ENCODE measurements around the gene LONP2.
"Not testable (repeated sequence)": the region's sequence is repeated elsewhere in the genome, so short reads cannot be mapped to it uniquely, and the experiment has no call there.

The LONP2 gene

GRCh38 chr16:48340054-48340453, 96.0 kb downstream of the LONP2 start:
- DNase-seq (ENCODE audit: low spot score): no peak

- DNase-seq (ENCODE audit: low spot score): no peak
Measured at GRCh38 chr16:48342591-48342990, 98.5 kb downstream of the LONP2 start.

DNA sequence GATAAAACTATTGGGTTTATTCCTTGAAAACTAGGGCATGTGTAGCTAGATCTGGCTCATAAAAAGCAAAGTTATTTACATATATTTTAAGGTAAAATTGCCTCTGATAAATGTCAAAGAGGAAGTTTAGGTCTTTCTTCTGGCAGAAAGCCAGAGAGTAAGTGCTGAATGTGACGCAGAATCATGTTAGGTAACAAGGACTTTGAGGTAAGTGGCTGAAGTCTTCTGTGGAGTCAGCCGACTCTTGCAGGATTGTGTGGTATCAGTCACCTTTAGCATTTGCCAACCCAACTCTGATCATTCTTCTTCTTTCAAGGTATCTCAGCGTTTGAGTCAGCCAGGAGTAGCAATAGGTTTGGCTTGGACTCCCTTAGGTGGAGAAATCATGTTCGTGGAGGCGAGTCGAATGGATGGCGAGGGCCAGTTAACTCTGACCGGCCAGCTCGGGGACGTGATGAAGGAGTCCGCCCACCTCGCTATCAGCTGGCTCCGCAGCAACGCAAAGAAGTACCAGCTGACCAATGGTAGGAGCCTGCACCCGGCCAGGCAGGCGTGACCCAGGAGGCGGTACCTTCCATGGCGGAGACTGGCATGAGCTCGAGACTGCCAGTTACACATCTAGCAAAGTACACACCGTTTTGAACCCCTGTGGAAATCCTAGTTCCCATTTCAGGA, 103.2 kb downstream of the LONP2 start:
- DNase-seq (ENCODE audit: low spot score): no peak

- no peak for DNase-seq (ENCODE audit: low spot score)
Measured at GRCh38 chr16:48347980-48348379, 103.9 kb downstream of the LONP2 start.

DNA sequence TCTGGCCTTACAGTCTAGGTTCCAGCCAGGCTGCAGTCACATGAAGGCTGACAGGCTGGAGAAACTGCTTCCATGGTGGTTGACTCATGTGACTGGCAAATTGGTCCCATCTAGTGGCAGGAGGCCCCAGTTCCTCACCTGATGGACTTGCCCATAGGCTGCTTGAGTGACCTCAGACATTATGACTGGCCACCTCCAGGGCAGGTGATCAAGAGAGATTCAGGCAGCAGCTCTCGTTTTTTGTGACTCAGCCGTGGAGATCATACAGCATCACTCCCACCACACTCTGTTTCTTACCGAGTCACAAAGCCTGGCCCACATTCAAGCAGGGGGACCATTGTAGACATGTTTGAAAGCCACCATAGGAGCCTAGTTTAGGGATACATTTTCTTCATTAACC, 106.6 kb downstream of the LONP2 start:
- DNase-seq (ENCODE audit: low spot score): no peak

GRCh38 chr16:48352648-48353390, 108.7 kb downstream of the LONP2 start:
- no peak for DNase-seq (ENCODE audit: low spot score)

DNA sequence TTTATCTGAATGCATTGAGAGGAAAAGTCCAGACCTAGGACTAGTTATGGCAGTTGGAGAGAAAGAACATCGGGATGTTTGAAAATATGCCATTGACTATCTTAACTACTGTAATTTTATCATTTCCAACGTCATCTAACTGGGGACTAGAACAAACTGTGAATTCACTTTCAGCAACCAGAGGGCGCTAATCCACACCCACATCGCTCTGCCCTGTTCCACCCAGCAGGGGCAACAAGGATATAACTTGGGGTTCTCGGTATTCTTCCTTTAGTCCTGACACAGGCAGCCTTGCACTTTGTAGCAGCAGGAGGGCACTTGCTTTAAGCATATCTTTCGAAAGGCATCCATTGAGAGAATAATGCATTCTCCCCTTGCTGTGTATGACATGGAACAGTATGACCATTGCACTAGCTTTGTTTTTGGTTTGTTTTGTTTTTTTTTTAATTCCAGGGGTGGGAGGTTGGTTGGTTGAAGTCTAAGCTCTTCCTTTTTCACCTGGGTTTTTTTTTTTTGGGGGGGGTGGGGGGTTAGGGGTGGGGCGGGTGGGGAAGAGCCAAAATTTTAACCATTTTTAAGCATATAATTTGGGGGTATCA, 109.6 kb downstream of the LONP2 start:
- DNase-seq (ENCODE audit: low spot score): peak; percentile 65

DNA sequence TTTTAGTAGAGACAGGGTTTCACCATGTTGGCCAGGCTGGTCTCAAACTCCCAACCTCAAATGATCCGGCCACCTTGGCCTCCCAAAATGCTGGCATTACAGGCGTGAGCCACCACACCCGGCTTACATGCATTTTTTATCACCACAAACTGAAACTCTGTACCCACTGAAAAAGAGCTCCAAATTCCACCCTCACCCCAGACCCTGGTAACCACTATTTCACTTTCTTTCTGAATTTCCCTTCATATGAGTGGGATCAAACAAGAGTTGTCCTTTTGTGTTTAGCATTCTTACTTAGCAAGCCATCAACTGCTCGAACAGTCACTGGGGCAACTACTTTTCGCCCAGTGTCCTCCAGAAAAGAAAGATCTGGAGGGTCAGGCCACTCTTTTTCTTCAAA, 110.3 kb downstream of the LONP2 start:
- DNase-seq (ENCODE audit: low spot score): not testable (repeated sequence)

DNA sequence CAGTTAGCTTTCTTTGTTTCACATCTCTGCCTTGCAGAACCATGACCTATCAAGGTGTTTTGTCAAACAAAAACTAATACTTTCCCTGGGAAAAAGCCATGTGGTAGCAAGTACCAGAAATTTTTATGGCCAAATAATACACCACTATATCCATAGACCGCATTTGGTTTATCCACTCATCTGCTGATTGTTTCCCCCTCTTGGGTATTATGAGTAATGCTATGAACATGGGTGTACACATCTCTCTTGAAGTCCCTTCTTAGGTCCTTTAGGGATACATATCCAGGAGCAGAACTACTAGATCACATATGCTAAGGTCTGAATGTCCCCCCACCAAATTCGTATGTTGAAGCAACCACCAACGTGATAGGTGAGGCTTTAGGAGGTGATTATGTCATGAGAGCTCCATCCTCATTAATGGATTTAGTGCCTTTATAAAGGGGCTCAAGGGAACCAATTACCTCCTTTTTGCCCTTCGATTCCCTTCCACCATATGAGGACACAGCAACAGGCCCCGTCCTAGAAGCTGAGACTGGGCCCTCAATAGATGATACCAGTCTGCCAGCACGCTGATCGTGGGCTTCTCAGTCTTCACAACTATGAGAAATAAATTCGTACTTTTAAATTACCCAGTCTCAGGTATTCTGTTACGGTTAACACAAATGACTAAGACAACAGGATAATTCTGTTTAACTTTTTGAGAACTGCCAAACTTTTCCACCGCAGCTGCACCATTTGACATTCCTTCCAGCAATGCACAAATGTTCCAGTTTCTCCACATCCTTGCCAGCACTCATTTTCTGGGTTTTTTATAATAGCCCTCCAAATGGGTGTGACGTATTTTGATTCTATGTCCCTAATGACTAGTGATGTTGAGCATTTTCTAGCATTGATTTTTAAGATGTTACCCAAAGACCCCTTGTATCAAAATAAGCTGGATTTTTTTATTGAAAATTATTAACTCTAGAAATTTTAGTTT, 111.1 kb downstream of the LONP2 start:
- DNase-seq (ENCODE audit: low spot score): no peak

GRCh38 chr16:48356633-48357376, 112.7 kb downstream of the LONP2 start:
- no peak for DNase-seq (ENCODE audit: low spot score)

DNA sequence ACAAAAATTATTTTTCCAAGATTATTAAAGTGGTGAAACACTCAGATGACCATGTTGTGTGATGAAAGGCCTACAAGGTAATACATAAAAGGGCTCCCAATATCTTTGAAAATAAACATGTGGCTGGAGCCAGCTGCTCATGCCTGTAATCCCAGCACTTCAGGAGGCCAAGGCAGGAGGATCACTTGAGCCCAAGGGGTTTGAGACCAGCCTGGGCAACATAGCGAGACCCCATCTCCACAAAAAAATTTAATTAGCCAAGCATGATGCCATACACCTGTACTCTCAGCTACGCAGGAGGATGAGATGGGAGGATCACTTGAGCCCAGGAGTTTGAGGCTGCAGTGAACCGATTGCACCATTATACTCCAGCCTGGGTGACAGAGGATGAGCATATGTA, 114.3 kb downstream of the LONP2 start:
- DNase-seq (ENCODE audit: low spot score): no peak

- DNase-seq (ENCODE audit: low spot score): no peak
Measured at GRCh38 chr16:48359983-48360382, 115.9 kb downstream of the LONP2 start.

DNA sequence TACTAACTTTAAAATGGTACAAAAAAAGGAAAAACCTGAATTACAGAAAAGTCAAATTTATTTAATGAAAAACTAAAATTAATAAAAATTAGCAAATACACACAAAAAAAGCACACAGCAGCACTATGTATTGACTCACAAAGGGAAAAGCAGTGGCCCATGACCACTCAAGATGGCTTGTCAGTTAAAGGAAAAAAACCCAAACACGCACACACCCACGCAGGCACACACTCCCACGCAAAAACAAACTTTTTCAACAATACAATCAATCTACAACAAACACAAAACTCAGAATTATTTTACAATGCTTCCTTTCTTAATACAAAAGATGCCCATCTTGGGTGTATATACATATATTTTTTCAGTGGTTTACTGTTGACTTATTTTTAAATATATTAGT, 116.9 kb downstream of the LONP2 start:
- no peak for DNase-seq (ENCODE audit: low spot score)

DNA sequence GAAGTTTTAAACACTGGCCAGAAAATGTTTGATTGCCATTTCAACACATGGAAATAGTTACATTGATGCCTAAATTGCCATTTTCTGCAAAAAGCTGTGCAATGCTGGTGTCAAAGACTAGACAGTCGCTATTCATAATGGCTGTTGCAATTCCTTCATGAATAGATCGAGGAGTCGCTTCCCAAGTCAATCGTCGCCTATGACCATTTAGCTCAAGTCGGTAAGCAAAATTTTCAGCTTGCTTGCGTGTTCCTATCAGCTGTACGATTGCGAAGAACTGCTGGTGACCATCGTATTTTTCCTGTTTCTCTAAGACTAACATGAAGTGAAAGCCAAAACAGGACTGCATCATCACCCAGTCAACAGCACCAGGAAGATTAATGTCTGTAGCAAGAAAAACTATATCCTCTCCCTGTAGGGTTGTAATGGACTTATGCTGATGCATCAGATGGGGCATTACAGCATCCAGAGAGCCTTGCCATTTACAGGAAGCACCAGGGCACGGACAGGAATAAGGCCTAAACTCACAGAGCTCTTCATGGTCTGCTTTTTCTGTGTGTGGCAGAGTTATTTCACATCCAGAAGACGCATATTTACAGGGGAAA, 117.5 kb downstream of the LONP2 start:
- DNase-seq (ENCODE audit: low spot score): no peak

DNA sequence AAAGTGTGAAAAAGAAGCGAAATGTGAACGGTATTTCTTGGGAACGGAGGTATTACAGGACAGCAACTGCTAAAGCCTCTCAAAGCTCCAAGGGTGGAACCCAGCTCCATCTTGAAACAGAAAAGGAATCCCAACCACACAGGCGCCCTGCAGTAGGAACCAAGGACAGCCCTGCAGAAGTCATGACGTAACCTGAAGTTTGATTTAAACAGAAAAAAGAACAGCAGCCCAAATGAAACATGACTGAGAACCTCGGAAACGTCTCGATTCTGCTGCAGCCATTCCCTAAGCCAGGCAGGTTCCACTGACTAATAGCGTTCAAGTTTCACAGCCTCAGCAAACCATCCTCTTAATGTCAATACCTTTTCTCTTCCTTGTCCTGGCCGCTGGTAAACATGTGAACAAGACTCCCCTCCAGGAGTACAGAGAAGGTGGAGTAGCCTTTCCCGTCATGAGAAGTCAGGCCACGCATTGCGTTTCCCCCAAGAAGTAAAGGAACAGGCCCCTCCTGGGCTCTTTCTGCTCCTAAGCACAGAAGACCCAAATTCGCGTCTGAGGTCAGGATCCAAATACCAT, 121.0 kb downstream of the LONP2 start:
- DNase-seq (ENCODE audit: low spot score): no peak

DNA sequence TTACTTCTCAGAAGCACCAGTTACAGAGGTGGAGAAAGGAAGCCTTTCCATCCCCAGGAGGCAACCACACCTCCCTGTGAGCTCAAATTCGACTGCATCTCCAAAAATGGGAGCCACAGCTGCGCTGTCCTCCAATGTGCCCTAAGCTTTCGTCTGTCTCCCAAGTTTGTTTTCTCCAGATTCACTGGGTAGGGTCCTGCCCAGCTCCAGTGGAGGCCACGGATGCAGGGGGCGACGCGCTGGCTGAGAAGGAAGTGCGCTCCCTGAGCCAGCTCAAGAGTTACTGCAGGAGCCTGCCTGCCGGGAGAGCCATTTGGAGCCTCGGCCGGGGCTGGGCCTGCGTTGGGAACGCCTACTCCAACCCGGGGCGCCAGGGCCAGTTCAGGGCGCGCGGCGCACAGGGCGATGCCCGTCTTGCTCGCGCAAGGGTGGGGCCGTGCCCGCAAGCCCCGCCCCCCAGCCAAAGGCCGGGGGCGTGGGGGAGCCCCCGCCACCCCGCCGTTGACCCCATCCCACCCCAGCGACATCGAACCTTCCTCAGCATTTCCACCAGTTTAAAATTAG, 121.6 kb downstream of the LONP2 start:
- DNase-seq (ENCODE audit: low spot score): peak; percentile 92

- peak; percentile 48 for DNase-seq (ENCODE audit: low spot score)
Measured at GRCh38 chr16:48366165-48367093, 122.3 kb downstream of the LONP2 start.

GRCh38 chr16:48367441-48368049, 123.4 kb downstream of the LONP2 start:
- no peak for DNase-seq (ENCODE audit: low spot score)

DNA sequence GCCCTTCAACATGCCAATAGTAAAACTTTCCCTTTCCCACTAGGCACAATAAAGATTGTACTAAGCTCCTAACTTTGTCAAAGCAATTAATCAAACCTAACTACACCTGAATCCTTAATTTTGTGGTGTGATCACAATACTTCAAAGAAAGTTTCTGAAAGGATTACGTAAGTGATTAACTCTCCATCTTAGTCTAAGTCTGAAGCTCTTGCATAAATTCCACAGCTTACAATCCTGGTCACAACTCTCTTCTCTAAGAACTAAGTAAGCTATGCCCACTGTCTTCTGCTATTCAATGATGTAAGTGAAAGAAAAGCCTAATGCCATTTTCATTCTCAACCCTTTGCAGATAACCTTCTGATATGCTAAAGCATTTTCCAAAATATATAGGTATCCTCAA, 125.7 kb downstream of the LONP2 start:
- no peak for DNase-seq (ENCODE audit: low spot score)

All from kidney capillary endothelial cell (primary cell).